Measurements from ENCODE around the gene OTUD6A. TPM values are rescaled to one million over a fixed set of nuclear protein-coding genes. Genes with fewer than 3 reads are reported as not detected.

OTUD6A gene
- total RNA-seq (2022; extraction: Qiagen RNA extraction): not detected in 5 replicates

GRCh38 chrX:70062076-70062475 is at the start of gene OTUD6A:
Gene OTUD6A (plus strand): TSS chrX:70062457. CDS start chrX:70062525, 68 bp downstream.

GRCh38 chrX:70049925-70050324 is 12.3 kb upstream of the OTUD6A start, which contains the start of gene AWAT2:
Gene AWAT2 (minus strand): TSS chrX:70049938. CDS start chrX:70049932, 6 bp downstream.

Other genes with a start within 250 kb of the OTUD6A start
- gene AWAT2, start 12.5 kb upstream of the OTUD6A start, total RNA-seq (2022; extraction: Qiagen RNA extraction): not detected in 5 replicates
- gene IGBP1, start 71.0 kb downstream of the OTUD6A start, total RNA-seq (2022; extraction: Qiagen RNA extraction): 56.9 to 65.7 TPM (median 63.0 TPM) in 5 replicates
- gene DGAT2L6, start 115.0 kb downstream of the OTUD6A start, total RNA-seq (2022; extraction: Qiagen RNA extraction): not detected in 5 replicates
- not detected in 5 replicates for gene AWAT1, start 172.2 kb downstream of the OTUD6A start, total RNA-seq (2022; extraction: Qiagen RNA extraction)
- not detected in 5 replicates for gene P2RY4, start 197.7 kb downstream of the OTUD6A start, total RNA-seq (2022; extraction: Qiagen RNA extraction)
- not detected in 5 replicates for gene ARR3, start 205.9 kb downstream of the OTUD6A start, total RNA-seq (2022; extraction: Qiagen RNA extraction)
- gene RAB41, start 219.7 kb downstream of the OTUD6A start, total RNA-seq (2022; extraction: Qiagen RNA extraction): not detected in 5 replicates
- gene PDZD11, start 227.5 kb downstream of the OTUD6A start, total RNA-seq (2022; extraction: Qiagen RNA extraction): 84.8 to 112 TPM (median 89.1 TPM) in 5 replicates
- gene KIF4A, start 227.6 kb downstream of the OTUD6A start, total RNA-seq (2022; extraction: Qiagen RNA extraction): 23.9 to 28.7 TPM (median 28.5 TPM) in 5 replicates

All from A549 treated with CORT108297 at 1 μM for 4 hours (cell line).